ENCODE measurements around the gene NKG7. TPM values are rescaled to one million over a fixed set of nuclear protein-coding genes. Genes with fewer than 3 reads are reported as not detected.

The NKG7 gene
- total and polyA plus RNA-seq, 2 of the 13 experiments (the other 11 are each of a cell fraction or from before 2014, with no cell fraction given) = 0.40 TPM; not detected in 1

GRCh38 chr19:51356159-51356801 is 16.2 kb downstream of the NKG7 start (continued):
- TF ChIP-seq ZNF407 (CRISPR knock-in tag; IDR thresholded peaks at IDR 0.05; ENCODE audit: not compliant biosample characterization) (no peak), ZNF687 (CRISPR knock-in tag; IDR thresholded peaks at IDR 0.05) (peak; percentile 55), RXRA (CRISPR knock-in tag; IDR thresholded peaks at IDR 0.05) (peak; percentile 93; the same call in 1 of the 2 replicates), MTF2 (CRISPR knock-in tag; IDR thresholded peaks at IDR 0.05; ENCODE audit: borderline replicate concordance) (no peak), SNAPC4 (CRISPR knock-in tag; IDR thresholded peaks at IDR 0.05) (no peak), ZNF232 (CRISPR knock-in tag; IDR thresholded peaks at IDR 0.05; ENCODE audit: borderline replicate concordance) (no peak)

Data from HepG2 (cell line).